DMS79 treated with DMSO at 0.1 percent for 48 hours (cell line): ENCODE data around the gene SOWAHA.

Experiments
- DNase-seq: peaks from one replicate; lab custom pipeline; 2025; lab: John Stamatoyannopoulos, UW

SOWAHA gene

DNA sequence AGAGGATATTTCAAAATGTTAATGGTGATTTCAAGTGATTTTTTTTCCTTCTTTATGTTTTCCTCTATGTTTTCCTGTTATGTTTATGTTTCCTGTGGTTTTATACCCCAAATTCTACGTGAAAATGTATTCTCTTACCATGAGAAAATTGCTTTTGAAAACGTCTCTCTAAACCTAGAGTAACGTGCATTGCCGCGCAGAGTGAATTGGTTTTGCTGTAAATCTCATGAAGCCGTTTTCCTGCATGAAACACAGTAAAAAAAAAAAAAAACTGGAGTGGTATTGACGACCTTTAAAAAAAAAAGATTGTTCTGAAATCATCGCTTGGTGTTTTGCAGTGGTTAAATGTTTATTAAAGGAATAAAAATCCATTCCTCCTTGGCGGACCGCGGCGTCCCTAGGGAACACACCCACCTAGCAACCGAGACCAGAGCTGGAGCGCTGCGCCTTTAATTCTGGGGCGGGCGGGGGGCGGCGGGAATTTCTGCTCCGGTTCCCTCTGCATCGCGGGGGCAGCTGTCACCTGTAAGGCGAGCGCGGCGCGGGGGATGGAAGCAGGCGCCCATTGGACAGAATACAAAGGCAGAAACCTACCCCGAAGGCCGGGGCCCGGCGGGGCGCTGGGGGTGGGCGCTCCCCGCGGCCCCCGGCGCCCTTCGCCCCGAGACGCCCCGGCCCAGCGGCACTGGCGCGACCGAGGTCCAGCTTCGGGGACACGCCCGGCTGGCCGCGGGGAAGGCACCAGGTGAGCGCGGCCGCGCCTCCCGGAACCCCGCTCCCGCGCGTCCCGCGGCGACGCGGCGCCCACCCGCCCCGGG, at the start of gene SOWAHA:
TSS of gene SOWAHA (plus strand) at position 522 of the 818 bp plus-strand sequence. CDS start 320 bp downstream, outside the sequence.
- peak; percentile 29 for DNase-seq

GRCh38 chr5:132764051-132764450, 49.1 kb upstream of the SOWAHA start:
- no peak for DNase-seq

- no peak for DNase-seq
Measured at GRCh38 chr5:132764671-132765238, 48.3 kb upstream of the SOWAHA start.

DNA sequence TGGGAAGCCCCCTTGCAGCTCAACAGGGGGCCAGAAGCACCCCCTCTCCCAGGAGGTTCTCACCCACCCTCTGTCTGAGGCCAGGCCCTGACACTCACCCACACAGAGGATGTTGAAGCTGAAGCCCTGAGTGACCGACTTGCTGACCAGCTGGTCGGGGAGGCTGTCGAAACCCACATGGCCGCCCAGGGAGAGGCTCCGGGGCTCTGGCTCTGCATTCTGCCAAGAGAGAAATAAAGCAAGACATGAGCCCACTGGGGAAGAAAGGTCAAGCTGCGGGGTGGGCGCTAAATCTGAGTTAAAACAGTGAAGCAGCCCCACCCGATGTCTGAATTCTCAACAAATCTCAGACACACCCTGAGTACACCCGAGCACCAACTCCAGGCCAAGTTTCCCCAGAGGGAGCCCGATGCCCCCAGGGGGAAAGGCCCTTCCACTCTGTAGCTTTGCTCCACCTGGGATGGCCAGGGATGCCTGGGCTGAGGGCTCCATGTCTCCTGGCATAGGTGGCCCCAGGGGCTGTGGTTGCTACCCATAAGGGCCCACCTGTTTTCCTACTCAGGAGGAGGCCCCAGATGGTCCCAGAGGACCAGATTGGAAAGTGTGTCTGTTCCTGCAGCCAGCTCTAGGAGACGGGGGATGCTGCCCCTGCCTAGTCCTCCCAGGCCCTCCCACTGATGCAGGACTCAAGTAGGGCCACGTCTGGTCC, 47.6 kb upstream of the SOWAHA start:
- DNase-seq: no peak

- no peak for DNase-seq
Measured at GRCh38 chr5:132766020-132766805, 46.9 kb upstream of the SOWAHA start.

GRCh38 chr5:132766806-132767055, 46.4 kb upstream of the SOWAHA start:
- DNase-seq: no peak

GRCh38 chr5:132767150-132767549, 46.0 kb upstream of the SOWAHA start:
- peak; percentile 57 for DNase-seq

GRCh38 chr5:132768485-132768868, 44.6 kb upstream of the SOWAHA start:
- no peak for DNase-seq

- DNase-seq: no peak
Measured at GRCh38 chr5:132770476-132771159, 42.5 kb upstream of the SOWAHA start.

GRCh38 chr5:132771503-132771998, 41.6 kb upstream of the SOWAHA start:
- DNase-seq: no peak

GRCh38 chr5:132772291-132773070, 40.6 kb upstream of the SOWAHA start:
- DNase-seq: no peak

GRCh38 chr5:132773114-132773513, 40.0 kb upstream of the SOWAHA start:
- no peak for DNase-seq

DNA sequence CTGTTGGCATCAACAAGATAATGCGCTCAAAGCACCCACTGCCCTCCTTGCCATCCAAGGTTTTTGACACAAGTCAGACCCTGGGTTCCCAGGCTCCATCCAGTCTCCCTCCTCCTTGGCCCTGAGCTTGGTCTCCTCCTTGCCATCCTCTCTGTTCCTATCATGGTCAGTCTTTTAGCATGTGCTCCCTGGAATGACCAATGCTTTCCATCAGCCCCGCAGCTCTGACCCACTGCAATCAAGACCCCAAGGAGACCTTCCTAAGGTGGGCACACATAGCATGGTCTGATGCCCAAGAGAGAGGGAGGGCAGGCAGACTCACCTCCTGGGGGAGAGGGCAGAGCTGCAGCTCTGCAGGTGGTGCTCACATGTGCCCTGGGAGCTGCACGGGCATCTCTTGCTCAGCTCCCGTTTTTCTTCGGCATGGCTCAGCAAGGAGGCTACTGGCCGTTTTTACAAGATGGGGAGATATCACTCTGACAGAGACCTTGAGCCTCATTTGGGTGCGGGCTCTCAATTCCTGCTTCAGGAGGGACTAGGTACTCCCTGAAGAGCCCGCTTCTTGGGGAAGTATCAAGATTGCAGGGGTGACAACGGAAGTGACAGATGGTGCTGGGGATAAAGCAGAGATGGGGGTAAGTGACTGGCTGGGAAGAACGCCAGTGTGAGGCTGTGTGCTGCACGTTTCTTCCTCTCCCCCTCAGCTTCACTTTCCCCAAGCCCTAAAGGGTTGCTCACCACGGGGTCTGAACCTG, 39.3 kb upstream of the SOWAHA start:
- DNase-seq: no peak

GRCh38 chr5:132774406-132774805, 38.7 kb upstream of the SOWAHA start:
- no peak for DNase-seq

DNA sequence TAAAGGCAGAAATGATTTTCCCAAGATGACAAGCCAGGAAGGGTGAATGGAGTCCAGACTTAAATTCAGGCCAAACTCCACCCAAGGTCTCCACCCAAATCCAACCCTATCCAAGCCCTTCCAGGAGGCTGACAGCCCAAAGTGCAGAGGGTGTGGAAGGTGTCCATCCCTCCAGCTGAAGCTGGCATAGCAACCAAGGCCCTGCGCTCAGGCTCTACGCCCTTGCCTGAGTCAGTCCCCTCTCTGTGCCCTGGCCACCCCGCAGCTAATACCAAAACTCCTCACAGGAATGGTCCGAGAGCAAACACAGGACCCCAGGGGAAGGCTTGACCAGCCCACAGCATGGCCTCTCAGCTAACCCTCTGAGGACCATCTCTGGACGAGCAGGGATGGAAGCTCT, 38.2 kb upstream of the SOWAHA start:
- DNase-seq: no peak

- no peak for DNase-seq
Measured at GRCh38 chr5:132775476-132775961, 37.6 kb upstream of the SOWAHA start.

GRCh38 chr5:132776131-132776937, 36.8 kb upstream of the SOWAHA start:
- DNase-seq: peak; percentile 20

DNA sequence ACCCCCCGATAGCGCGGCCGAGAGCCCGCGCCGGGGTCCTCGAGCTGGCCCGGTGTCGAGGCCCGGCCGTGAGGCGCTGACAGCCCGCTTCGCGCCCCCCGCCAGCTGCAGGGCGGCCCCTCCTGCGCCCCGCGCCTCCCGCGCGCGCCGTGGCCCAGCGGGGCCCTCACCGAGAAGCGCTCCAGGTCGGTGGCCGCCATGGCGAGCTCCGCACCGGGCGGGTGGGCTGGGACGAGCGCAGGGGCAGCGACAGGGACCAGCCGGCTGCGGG, 36.2 kb upstream of the SOWAHA start:
- DNase-seq: no peak
